GM12872 (cell line): ENCODE data around the gene PLEK.
A peak's percentile ranks its signal among the peaks of the same experiment; 100 is the strongest.

Source experiments
- CTCF ChIP-seq: IDR thresholded peaks from 3 replicates; pipeline ENCODE4 v1.5.1; 2011; ENCODE audit warnings: low read depth, mild to moderate bottlenecking, low read length, moderate library complexity; ENCODE audit not compliant: insufficient read depth

The PLEK gene

GRCh38 chr2:68357605-68358337 is 7.3 kb upstream of the PLEK start:
- peak; percentile 71 for TF ChIP-seq CTCF

- peak; percentile 14; the same call in 1 of the 3 replicates for TF ChIP-seq CTCF
These were observed 5.2 kb upstream of the PLEK start for GRCh38 chr2:68359889-68360288.

GRCh38 chr2:68362069-68362468 is 3.0 kb upstream of the PLEK start:
- peak; percentile 78 for TF ChIP-seq CTCF

- TF ChIP-seq CTCF: no peak
These were observed 2.3 kb upstream of the PLEK start for GRCh38 chr2:68362749-68363148.

- TF ChIP-seq CTCF: no peak
These were observed 1.4 kb upstream of the PLEK start for GRCh38 chr2:68363721-68364120.

- TF ChIP-seq CTCF: no peak
These were observed 1.0 kb downstream of the PLEK start for GRCh38 chr2:68366083-68366560.

- no peak for TF ChIP-seq CTCF
These were observed 3.0 kb downstream of the PLEK start for GRCh38 chr2:68367953-68368653.
